HepG2 (cell line): ENCODE results near the gene CMC1.

Experiments used
- ELF4 ChIP-seq: sonication (generic); formaldehyde crosslinking; IDR thresholded peaks from 2 replicates; pipeline ENCODE4 v1.5.0; 2020; ENCODE audit warnings: missing genetic modification reagents, mild to moderate bottlenecking, moderate library complexity, borderline replicate concordance
- POLR2AphosphoS5 ChIP-seq: IDR thresholded peaks from 2 replicates; pipeline ENCODE4 v1.6.1; 2012; ENCODE audit warnings: low read depth, low read length

GRCh38 chr3:28326458-28326926, 85.1 kb downstream of the CMC1 start:
- TF ChIP-seq ELF4 (CRISPR knock-in tag) (no peak), POLR2AphosphoS5 (no peak)
